ENCODE results near the gene ZNF618.

GRCh38 chr9:114091711-114092110 lies 215.6 kb downstream of the ZNF618 start:
- TF ChIP-seq CTCF (IDR thresholded peaks at IDR 0.05) (no peak), REST (IDR thresholded peaks at IDR 0.05; ENCODE audit: insufficient read depth in 1 of 2, low read depth in 2 of 2, low read length in 1 of 2) (no peak), POLR2AphosphoS5 (IDR thresholded peaks at IDR 0.05; ENCODE audit: low read depth, low read length) (no peak), TCF7L2 (IDR thresholded peaks at IDR 0.05; ENCODE audit: low read depth, low read length) (no peak)

Measured in Panc1 (cell line).